Vagina (tissue), 2 donors: ENCODE results near the gene PPP2R3A.

ENCODE experiments used
- CTCF ChIP-seq, 3 experiments: fragments of 450-650 bp in 2 of 3; fragments of 200-600 bp in 1 of 3; sonication (generic) in 1 of 3; IDR thresholded peaks; one replicate each; pipeline ENCODE4 v1.5.1; 2017 to 2019; ENCODE audit warnings: antibody characterized with exemption in 3 of 3, mild to moderate bottlenecking in 2 of 3, moderate library complexity in 2 of 3
- POLR2A ChIP-seq, 2 donors: fragments of 450-650 bp; IDR thresholded peaks; one replicate each; pipeline ENCODE4 v1.6.1; 2017; ENCODE audit warnings: antibody characterized with exemption in 2 of 2, mild to moderate bottlenecking in 2 of 2, moderate library complexity in 2 of 2

GRCh38 chr3:136021803-136022202, 56.3 kb downstream of the PPP2R3A start:
- TF ChIP-seq CTCF (IDR thresholded peaks at IDR 0.05) (no peak), POLR2A (IDR thresholded peaks at IDR 0.05) (no peak)
